GM18520 (cell line): ENCODE data around the gene C16orf96.

ENCODE experiments used
- ATAC-seq: cut with Tn5 transposase; IDR thresholded peaks from one replicate; pipeline ENCODE4 v1.9.1; 2021; ENCODE audit not compliant: unreplicated experiment

The C16orf96 gene

DNA sequence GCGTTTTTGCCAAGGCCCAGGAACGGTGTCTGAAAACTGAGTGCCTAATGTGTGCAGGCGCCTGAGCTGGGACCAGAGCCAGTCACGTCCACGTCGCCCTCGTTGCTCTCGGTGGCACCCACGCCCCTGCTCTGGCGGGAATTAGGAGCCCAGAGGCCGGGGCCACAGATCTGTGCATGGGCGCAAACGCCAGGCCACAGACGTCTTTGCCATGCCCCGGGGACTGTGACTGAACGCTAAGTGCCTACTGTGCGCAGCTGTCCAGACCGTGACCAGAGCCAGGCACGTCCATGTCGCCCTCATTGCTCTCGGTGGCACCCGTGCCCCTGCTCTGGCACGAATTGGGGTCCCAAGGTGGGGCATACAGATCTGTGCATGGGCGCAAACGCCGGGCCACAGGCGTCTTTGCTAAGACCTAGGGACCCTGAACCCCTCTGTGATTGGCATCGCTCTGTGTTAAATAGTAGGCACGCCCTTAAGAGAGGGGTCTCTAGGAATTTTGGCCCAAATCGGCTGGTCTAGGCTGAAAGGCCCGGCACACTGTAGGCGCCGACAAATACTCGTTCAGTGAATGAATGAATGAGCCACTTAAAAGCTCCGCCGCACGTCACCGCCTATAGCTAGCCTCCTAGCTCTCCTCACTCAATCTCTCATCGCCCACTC is 59.4 kb downstream of the C16orf96 start:
- ATAC-seq = no peak

DNA sequence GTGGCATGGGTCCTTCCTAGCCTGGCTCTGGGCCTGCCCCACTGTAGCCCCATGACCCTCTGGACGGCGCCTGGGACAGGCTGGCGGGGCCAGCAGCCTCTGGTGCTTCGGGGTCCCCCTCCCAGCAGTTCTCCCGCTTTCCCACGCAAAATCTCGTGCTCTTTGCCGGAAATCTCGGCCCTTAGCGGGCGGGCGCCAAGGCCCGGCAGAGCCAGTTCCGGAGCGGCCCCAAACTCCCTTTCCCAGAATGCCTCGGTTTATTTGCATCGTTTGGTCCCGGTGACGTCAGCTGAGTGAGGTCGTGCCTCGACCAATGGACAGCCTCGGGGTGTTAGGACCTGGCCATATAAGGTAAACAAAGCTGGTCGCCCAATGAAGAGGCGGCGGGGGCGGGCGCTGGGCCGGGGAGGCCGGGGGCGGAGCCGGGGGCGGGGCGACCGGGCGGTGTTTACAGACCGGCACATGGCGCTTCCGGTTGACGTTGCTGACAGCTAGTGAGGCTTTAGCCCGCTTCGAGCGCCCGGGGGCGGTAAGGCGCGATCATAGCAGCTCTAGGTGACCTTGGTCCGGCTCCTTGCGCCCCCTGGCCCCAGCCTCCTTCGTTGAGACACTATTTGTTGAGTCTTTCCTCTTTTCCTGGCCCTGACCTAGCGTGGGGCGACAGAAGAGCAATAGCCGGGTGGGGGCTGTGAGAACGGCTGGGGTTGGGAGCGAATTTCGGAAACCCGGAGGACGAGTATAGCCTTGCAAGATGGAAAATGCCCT is 60.1 kb downstream of the C16orf96 start:
- peak; percentile 60 for ATAC-seq

DNA sequence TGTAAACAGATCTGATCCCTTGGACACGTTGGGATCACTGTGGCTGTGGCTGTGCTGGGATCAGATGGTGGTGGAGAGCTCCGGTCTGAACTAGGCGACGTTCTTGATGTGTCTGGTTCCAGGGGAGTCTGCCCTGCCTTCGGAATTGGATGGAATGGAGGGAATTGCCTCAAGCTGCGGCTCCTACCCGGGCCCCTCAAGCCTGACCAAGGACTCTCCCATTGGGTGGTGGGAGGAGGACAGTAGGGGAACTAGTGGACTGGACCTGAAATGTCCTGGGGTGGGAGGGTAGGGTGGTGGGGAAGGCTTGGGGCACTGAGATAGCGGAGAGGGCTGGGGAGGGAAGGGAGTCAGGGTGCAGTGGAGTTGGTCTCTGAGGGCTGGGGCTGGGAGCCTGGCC is 61.7 kb downstream of the C16orf96 start:
- no peak for ATAC-seq

DNA sequence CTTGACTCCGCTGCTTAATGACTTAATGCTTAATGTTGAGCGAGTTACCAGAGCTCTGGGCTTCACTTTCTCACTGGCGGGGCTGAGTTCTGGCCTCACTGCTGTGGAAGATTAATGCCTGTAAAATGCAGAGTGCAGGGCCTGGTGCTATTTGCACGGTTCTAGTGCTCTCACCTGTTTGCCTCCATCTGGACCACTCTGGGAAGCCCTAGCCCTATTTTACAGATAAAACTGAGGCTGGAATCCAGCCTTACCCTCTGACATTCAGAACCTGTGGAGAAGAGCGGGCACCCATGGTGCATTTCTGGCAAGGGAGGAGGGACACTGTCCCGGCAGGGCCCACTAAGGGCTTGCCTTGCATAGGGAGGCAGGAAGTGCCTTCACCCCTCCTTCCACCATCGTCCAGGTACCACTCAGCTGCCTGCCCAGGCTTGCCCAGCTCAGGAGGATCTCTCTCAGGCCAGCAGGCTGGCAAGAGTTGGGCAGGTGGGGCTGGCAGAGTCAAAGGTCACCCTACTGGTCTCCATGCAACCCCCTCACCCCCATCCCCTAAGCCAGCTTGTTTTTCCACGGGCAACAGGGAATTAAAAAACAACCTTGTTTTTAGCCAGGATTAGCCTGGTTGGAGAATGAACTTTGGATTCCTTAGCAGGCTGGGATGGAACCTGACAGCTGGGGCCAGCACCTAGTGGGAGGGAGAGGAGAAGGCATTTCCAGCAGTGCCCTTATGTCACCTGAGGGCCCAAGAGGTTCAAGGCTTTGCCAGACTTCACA is 62.7 kb downstream of the C16orf96 start:
- no peak for ATAC-seq

DNA sequence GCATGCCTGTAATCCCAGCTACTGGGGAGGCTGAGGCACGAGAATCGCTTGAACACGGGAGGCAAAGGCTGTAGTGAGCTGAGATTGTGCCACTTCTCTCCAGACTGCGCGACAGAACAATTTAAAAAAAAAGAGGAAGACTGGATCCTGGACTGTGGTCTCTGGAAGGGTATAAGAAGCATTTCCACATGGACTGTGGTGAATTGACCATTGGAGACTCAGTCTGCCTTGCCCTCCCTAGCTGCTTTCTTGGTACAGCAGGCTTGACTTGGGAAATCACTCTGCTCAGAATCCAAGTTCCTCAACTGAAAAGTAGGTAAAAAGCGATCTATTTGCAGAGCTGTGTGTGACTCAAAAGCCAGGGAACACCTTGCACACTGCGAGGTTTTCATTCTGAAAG is 67.5 kb downstream of the C16orf96 start:
- no peak for ATAC-seq

DNA sequence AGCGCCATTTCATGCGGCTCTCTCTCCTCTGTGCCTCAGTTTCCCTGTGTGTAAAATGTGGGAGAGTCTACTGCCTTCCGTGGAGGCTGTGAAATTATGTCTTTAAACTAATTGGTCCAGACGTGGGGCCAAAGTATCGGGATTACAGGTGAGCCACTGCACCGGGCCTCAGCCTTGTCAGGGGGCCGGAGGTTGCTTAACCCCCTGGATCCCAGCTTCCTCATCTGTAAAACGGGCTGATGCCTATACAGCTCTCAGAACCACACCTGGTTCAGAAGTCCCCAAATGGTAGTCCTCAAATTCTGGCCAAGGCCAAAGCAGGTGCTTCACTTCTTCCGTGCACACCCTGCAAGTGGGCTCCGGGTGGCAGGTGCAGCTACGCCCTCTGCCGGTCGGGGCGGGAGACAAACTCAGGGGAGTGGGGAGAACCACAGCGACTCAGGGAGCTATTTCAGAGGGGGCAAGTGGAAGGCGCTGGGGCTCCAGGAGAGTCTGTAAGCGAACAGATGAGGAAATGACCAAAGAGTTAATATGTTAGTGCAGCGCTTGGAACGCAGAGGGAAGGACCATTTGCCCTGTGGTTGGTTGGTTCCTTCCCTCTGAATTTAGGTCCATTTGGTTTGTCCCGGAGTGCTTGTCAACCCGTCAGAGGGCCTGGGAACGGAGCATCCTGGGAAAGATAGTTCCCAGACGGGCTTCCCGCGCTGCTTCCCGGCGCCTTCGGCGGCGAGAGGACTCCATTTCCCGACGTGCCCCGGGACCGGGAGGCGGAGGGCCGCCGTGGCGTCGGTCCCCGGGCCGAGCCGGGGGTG is 68.1 kb downstream of the C16orf96 start, which contains the start of gene MGRN1:
Gene MGRN1 (plus strand): TSS at position 812 of the 812 bp plus-strand sequence. CDS start 135 bp downstream, outside the sequence.
- peak; percentile 52 for ATAC-seq

DNA sequence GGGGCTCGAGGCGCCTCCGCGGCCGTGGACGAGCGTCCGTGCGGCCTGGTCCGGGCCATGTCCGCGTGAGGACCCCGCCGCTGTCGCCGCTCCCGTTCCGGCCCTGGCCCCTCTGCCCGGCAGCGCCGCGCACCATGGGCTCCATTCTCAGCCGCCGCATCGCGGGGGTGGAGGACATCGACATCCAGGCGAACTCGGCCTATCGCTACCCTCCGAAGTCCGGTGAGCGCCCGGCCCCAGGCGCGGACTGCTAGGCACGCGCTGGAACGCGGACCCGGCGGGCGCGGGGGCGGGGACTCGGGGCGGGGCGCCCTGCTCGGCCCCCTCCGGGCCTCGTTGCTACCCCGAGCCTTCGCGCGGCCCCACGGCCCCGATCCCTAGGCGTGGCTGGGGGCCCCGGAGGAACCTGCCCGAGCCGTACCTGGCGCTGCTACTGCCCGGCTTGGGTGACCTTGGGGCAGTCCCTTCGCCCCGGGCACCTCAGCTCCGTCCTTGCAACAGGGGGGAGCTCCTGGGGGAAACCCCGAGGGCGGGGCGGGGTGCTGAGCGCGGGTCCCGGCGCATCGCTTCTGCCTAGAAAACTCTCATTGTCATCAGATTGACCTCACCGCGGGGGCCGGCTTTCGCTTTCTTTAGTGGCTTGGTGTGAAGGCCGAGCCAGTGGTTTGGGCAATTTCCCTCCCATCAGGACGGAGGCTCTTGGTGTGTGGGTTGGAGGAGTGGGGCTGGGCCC is 68.9 kb downstream of the C16orf96 start:
- ATAC-seq = peak; percentile 46

DNA sequence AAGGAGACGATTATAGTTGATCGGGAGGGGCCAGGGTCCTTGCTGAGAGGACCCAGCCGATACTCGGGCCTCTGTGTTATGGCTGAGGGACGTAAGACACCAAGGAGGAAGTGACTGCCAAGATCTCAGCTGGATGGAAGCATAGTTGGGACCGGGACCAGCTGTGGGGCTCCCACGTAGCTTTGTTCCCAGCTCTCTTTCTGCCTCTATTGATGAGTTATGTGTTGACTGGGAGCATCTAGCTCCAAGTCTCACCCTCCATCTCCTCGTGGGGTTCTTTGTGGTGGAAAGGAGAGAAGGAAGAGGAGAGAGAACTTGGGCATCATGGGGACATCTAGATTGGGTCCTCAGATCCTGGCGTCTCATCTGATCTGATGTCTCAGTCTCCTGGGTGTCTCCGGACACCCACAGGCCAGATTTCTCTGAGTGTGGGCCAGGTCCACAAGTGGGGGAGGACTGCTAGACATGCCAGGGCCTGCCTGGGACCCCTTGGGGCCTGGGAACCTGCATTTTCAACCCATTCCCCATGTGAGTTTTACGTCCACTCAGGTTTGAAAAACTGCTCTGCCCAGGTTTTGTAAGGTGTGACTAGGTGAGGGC is 69.5 kb downstream of the C16orf96 start:
- no peak for ATAC-seq

DNA sequence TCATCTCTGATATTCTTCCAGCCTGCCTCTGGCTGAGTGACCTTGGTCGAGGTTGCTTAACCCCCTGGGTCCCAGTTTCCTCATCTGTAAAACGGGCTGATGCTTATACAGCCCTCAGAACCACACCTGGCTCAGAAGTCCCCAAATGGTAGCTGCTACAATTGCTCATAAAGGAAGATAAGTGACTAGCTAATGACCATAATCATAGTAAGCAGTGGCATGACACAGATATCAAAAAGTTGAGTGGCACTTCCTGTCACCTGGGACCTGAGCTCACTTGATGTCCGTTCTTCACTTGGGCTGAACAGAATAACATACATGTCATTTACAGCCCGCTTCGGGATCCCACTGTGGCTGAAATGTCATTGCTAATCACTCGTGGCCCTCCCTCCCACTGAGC is 70.3 kb downstream of the C16orf96 start:
- ATAC-seq = no peak

DNA sequence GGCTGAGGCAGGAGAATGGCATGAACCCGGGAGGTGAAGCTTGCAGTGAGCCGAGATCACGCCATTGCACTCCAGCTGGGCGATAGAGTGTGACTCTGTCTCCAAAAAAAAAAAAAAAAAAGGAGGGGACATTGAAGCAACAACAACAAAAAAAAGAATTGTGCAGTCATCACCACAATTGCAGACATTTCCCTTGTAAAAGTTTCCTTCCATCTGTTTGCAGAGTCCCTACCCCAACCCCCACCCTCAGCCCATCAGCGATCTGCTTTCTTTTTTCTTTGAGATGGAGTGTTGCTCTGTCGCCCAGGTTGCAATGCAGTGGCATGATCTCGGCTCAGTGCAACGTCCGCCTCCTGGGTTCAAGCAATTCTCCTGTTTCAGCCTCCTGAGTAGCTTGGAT is 72.1 kb downstream of the C16orf96 start:
- no peak for ATAC-seq

DNA sequence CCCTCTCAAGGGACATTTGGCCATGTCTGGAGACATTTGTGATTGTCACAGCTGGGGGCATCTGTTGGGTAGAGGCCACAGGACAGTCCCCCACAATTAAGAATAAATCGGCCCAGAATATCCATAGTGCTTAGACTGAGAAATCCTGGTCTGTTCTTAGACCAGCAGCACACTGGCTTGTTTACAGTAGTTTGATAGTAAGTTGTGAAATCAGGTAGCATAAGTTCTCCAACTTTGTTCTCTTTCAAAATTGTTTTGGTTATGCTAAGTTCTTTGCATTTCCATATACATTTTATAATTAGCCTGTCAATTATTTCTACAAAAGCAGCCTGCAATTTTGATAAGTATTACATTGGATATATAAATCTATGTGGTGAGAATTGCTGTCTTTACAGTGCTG is 75.3 kb downstream of the C16orf96 start:
- no peak for ATAC-seq

DNA sequence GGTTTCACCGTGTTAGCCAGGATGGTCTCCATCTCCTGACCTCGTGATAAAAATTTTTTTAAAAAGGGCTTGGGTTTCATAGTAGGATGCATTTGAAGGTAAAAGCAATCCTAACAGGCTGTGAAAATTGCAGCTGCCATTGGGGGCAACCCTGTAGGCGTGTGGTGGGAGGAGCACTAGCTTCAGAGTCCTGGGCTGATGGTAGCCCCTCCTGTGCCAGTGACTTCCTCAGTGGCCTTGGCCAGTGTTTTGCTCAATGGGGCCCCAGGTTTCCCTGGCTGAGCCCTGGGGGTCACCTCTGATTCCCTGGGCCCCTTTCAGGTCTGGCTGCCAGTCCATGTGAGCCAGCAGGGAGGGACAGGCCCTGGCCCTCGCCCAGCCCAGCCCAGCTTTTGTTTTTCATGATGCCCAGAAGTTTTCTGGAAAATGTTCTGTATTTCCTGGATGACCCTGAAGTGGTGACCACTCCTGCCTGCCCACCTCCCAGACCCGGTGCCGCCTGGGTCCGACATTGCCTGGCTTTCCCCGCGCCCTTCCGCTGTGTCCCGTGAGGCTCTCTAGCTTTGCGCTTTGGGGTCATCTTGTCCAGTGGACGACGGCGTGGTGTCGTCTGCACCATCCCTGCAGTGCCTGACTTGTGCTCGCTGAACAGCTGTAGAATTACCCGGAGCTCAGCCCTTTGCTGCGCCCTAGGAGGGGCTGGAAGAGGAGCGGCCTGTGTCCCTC is 77.9 kb downstream of the C16orf96 start:
- ATAC-seq = no peak

DNA sequence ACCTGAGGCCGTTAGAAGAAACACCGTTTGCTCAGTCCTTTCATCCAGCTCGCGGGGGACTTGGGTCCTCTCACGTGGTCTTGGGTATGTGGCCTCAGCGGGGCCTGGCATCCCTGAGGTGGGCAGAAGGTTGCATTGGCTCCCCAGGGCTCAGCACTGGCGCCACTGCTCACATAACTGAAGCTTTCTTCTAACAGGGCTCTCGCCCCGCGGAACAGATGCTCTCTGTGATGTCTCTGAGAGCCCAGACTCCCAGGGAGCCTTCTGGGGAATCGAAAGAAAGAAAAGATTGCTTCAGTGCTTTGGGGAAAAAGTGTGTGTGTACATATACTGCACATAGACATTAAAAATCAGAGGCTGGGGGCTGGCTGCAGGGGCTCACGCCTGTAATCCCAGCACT is 78.6 kb downstream of the C16orf96 start:
- no peak for ATAC-seq

DNA sequence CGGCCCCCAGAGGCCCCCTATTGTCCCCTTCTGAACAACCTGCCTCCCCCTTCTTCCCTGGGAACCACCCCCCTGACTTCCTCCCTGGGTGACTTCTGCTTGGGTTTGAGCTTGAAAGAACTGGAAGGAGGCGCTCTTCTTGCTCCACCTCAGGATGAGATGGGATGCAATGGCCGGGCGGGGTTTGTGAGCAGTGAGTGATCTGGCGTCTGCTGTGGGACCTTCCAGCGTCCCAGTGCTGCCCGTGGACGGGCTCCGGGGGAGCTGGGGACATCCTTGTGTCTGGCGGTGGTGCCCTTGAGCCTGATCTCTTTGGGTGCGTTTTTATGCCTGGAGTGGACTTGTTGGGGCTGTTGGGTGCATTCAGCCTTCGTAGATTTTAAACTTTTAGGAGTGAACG is 80.1 kb downstream of the C16orf96 start:
- no peak for ATAC-seq

DNA sequence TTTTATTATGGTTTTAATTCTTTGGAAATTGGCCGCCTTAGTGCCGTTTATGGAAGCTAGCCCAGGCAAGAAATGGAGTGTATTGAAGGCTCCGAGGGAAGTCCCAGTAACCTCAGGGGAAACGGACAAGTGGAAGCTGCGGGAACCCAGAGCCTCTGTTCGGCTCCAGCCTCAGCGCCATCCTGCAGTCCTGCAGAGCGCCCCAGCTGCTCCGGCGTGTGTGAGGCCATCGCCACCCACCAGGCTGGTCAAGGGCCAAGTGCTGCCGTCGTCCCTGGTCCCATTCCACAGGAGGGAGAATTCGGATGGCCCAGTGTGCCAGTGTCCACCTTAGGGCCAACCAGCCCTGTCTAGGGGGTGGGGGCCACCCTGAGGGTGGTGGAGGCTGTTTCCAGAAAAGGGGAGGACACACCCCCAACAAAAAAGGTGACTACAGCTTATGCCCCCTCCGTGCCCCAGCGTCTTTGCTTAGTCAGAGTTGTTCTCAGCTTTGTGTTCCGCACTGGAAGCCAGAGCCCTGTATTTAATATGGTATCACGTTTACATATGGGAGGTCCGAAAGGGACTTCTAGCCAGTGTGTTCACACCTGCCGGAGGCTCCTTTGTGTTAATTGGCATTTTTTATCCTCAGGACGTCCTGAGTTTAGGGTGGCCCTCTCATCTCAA is 81.5 kb downstream of the C16orf96 start:
- no peak for ATAC-seq

DNA sequence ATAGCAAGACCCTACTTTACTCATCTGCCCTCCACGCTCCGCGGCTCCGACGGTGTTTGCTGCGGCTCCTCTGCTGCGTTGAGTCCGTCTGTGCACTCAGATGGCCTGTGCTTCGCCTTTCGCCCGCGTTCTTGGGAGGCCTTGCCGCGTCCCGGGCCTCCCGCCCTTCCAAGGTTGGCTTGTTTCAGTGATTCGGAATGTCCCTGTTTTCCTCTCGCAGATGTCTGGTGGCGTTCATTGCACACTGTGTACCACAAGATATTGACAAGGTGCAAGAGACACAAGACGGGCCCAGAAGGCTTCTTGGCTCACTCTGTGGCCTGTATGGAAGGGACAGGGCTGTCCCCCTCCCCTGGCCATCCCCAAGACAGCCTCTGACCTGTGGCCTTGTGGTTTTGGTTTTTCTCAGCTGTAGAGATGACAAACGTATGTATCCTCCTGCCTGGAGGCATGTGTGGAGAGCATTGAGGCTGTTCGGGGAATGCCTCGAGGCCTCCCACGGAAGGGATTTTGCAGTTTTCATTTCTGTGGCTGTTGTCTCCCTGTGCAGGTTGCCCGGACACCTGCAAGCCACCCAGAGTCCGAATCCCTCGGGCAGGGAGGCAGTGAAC is 83.9 kb downstream of the C16orf96 start:
- ATAC-seq = no peak

DNA sequence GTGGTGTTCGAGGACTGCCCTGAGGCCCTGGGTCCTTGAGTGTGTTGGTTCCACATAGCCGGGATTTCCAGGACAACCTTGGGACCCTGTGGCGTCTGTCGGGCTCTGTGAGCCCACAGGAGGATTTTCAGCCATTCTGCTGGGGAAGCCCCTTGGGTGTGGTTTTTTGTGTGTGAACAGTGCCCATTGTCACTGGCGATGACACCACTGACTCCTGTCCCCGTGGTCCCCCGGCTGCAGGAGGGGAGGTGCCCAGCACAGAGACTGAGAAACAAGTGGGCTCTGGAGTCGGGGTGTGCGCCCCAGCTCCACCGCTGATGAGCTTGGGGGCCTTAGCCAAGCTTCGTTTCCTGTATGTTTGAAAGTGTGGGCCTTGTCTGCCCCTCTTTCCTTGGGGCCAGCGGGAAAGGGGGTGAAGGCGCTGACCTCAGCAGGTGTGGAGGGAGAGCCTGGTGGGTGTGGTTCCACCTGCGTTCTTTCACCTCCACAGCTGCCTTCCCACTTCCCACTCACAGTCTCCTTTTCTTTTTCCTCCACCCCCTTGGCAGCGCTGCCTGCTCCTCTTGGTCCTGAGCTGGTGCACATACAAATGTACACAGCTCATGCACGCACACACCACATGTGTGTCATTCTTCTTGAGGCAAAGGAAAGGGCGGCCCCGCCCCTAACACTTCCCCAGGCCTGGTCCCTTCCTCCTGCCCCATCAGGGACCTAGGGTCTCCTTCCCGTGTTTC is 84.6 kb downstream of the C16orf96 start:
- ATAC-seq = no peak

DNA sequence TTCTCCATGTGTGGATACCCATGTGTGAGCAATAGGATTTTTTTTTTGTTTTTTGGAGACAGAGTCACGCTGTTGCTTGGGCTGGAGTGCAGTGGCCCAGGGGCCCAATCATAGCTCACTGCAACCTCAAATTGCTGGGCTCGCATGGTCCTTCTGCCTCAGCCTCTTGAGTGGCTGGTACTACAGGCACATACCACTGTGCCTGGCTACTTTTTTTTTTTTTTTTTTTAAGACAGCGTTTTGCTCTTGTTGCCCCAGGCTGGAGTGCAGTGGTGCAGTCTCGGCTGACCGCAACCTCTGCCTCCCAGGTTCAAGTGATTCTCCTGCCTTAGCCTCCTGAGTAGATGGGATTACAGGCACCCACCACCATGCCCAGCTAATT is 85.2 kb downstream of the C16orf96 start:
- ATAC-seq = no peak
